Measurements from ENCODE around the gene MRPL12. TPM values are rescaled to one million over a fixed set of nuclear protein-coding genes. Genes with fewer than 3 reads are reported as not detected.

The MRPL12 gene
- total and polyA plus RNA-seq, 3 experiments from 2014 or later = 53.6 to 255 (median 246) TPM

- Mint-ChIP-seq H3K9me3 (peaks cover 0 to 1% (median 0%) of the 10 kb centered on the region in 5 donors), H3K27me3 (no peaks in the 10 kb centered on the region), H3K4me3 (peak overlapping the region; percentile 77 to 92 (median 82)), H3K4me1 (peaks cover 8 to 25% (median 16%) of the 10 kb centered on the region in 3 donors), H3K36me3 (peaks cover 0 to 2% (median 0%) of the 10 kb centered on the region in 3 donors), H3K27ac (peak overlapping the region in 5 of 8 donors; percentile 42 to 85 (median 54))
- no peak overlapping the region for H3K4me3 ChIP-seq (ENCODE audit: low read length)
- CTCF ChIA-PET = no interaction called here
- no peaks in the 10 kb centered on the region for H3K27me3 ChIP-seq (ENCODE audit: insufficient read depth, low read length, poor library complexity, severe bottlenecking)
- peak overlapping the region; percentile 27 for H3K27ac ChIP-seq (ENCODE audit: low read depth, low read length)
- no peaks in the 10 kb centered on the region for H3K36me3 ChIP-seq (ENCODE audit: insufficient read depth, low read length)
- H3K9me3 ChIP-seq (ENCODE audit: low read length) = no peaks in the 10 kb centered on the region
- H3K4me1 ChIP-seq (ENCODE audit: insufficient read depth, low read length) = peaks cover 27% of the 10 kb centered on the region
- POLR2A ChIA-PET = interaction anchor here (0.9 to 1.5 kb wide), 2 partner anchors 10 to 29 kb away, joined by 5 to 6 read pairs; partner anchors contain the start of genes ARL16, HGS and MRPL12
- peak in 1 of 5 donors; percentile 46 for DNase-seq
Observed at GRCh38 chr17:81713004-81713555, 9.9 kb downstream of the MRPL12 start.

DNA sequence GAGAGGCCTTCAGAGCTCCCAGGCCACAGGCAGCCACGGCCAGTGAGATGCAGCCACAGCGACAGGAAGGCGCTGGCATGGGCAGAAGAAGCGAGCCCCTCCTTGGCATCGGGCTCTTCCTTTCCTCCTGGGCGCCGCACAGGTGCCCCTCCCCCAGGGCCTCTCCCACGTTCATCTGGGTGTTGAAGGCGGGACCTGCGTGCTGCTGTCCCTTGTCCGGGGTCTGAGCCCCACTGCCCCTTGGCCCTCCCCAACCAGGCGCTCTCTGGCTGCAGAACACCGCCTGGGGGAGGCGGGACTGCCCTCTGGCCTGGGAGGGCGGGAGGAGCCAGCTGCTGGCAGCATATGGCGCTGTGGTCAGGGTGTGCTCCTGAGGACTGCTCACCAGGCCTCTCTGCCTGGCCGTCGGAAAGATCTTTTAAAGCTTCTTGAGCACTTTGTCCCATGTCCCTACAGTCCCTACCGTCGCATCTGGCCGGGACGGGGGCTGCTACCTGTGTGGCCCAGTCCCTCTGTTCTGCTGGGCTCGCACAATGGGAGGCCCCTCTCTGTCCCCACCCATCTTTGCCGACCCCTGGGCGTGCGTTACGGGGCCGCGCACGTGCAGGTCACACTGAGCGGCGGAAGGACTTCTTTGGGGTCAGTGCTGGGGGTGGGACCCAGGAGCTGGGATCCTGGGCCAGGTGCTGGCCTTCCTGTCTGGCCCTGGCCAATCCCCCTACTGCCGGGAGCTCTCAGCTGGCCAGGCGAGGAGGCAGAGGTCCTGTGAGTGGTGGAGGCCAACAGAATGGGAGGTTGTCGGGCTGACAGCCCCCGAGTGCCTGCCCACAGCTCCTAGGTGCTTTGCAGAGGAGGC is 10.6 kb downstream of the MRPL12 start:
- no peaks in the 10 kb centered on the region for H3K36me3 ChIP-seq (ENCODE audit: insufficient read depth, low read length)
- peaks cover 27% of the 10 kb centered on the region for H3K4me1 ChIP-seq (ENCODE audit: insufficient read depth, low read length)
- H3K4me3 ChIP-seq (ENCODE audit: low read length) = no peak overlapping the region
- peak overlapping the region in 5 of 7 donors; percentile 8 to 88 (median 80) for H3K4me3 Mint-ChIP-seq
- no peaks in the 10 kb centered on the region for H3K27me3 Mint-ChIP-seq
- peak overlapping the region; percentile 27 for H3K27ac ChIP-seq (ENCODE audit: low read depth, low read length)
- H3K27ac Mint-ChIP-seq = no peak overlapping the region
- ChIA-PET CTCF (no interaction called here), POLR2A (interaction anchor here (0.9 to 1.5 kb wide), 2 partner anchors 11 to 30 kb away, joined by 5 to 6 read pairs; partner anchors contain the start of genes ARL16, HGS and MRPL12)
- H3K27me3 ChIP-seq (ENCODE audit: insufficient read depth, low read length, poor library complexity, severe bottlenecking) = no peaks in the 10 kb centered on the region
- peak in 1 of 5 donors; percentile 47 for DNase-seq
- peaks cover 0 to 2% (median 0%) of the 10 kb centered on the region in 3 donors for H3K36me3 Mint-ChIP-seq
- no peaks in the 10 kb centered on the region for H3K9me3 ChIP-seq (ENCODE audit: low read length)
- H3K4me1 Mint-ChIP-seq = peaks cover 8 to 25% (median 16%) of the 10 kb centered on the region in 3 donors
- peaks cover 0 to 1% (median 0%) of the 10 kb centered on the region in 5 donors for H3K9me3 Mint-ChIP-seq

DNA sequence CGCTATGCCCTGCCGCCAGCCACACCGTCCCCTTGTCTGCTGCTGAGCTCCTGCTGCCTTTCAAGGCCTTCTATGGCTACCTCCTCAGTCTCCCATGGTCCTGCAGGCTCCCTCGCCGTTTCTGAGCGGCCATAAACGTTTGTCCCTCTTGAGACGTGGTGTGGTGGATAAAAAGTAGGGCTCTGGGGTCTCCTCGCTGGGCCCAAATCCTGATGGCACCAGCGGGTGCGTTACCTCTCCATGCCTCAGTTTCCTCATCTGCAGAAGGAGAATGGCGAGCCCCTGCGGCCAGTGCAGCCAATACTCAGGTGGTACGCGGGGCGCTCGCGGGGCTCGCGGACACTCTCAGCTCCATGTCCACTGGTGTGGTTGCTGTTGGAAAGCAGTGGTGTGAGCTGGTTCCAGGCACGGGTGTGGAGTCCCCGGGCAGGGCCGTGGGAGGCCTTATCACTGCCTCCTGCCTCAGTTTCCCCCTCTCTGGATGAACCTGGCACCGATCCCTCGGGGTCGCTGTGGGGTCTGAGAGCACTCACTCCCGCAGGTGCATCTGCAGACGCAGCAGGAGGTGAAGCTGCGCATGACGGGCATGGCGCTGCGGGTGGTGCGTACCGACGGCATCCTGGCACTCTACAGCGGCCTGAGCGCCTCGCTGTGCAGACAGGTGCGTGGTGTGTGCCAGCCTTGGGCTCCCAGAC is 11.4 kb downstream of the MRPL12 start:
- Mint-ChIP-seq H3K27ac (peak overlapping the region in 1 of 8 donors; percentile 82), H3K36me3 (no peaks in the 10 kb centered on the region), H3K9me3 (peaks cover 0 to 1% (median 0%) of the 10 kb centered on the region in 5 donors), H3K27me3 (no peaks in the 10 kb centered on the region), H3K4me3 (peak overlapping the region in 2 of 7 donors; percentile 11 to 80), H3K4me1 (peaks cover 8 to 25% (median 16%) of the 10 kb centered on the region in 3 donors)
- Histone ChIP-seq H3K4me1 (ENCODE audit: insufficient read depth, low read length) (peaks cover 27% of the 10 kb centered on the region), H3K27me3 (ENCODE audit: insufficient read depth, low read length, poor library complexity, severe bottlenecking) (no peaks in the 10 kb centered on the region), H3K27ac (ENCODE audit: low read depth, low read length) (no peak overlapping the region), H3K4me3 (ENCODE audit: low read length) (no peak overlapping the region), H3K36me3 (ENCODE audit: insufficient read depth, low read length) (no peaks in the 10 kb centered on the region), H3K9me3 (ENCODE audit: low read length) (no peaks in the 10 kb centered on the region)
- ChIA-PET CTCF (no interaction called here), POLR2A (no interaction called here)
- DNase-seq = no peak

DNA sequence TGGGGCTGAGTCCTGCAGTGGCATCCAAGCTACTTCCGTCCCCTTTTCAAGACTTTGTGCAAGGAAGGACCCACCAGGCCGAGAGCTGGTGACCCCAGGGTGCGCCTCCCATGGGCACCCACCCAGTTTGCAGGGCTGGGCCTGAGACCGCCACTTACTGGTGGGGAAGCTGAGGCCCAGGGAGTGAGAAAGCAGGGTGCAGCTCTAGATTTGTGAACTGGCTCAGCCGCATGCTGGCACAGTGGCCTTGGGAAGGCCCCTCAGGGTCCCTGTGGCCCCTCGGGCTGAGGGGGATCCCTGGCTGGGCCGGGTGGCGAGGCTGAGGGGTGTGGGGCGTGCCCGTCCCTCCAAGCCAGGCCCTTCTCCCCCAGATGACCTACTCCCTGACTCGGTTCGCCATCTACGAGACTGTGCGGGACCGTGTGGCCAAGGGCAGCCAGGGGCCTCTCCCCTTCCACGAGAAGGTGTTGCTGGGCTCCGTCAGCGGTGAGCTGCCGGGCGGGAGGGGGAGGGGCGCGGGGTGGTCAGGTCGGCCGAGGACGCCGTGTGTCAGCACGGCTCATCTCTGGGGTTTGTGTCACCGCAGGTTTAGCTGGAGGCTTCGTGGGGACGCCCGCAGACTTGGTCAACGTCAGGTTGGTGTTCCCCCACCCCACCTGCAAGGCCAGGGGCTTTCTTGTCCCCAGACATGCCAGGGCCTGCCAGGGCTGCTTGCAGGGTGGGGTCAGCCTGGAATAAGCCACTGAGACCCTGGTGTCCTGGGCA is 12.1 kb downstream of the MRPL12 start:
- H3K9me3 ChIP-seq (ENCODE audit: low read length) = no peaks in the 10 kb centered on the region
- H3K4me1 ChIP-seq (ENCODE audit: insufficient read depth, low read length) = peaks cover 24% of the 10 kb centered on the region
- Mint-ChIP-seq H3K4me1 (peaks cover 8 to 22% (median 12%) of the 10 kb centered on the region in 3 donors), H3K9me3 (peaks cover 0 to 1% (median 0%) of the 10 kb centered on the region in 5 donors), H3K4me3 (no peak overlapping the region), H3K27ac (no peak overlapping the region), H3K36me3 (no peaks in the 10 kb centered on the region), H3K27me3 (no peaks in the 10 kb centered on the region)
- H3K27ac ChIP-seq (ENCODE audit: low read depth, low read length) = no peak overlapping the region
- H3K36me3 ChIP-seq (ENCODE audit: insufficient read depth, low read length) = no peaks in the 10 kb centered on the region
- no peak for DNase-seq
- ChIA-PET CTCF (no interaction called here), POLR2A (no interaction called here)
- no peak overlapping the region for H3K4me3 ChIP-seq (ENCODE audit: low read length)
- H3K27me3 ChIP-seq (ENCODE audit: insufficient read depth, low read length, poor library complexity, severe bottlenecking) = no peaks in the 10 kb centered on the region

DNA sequence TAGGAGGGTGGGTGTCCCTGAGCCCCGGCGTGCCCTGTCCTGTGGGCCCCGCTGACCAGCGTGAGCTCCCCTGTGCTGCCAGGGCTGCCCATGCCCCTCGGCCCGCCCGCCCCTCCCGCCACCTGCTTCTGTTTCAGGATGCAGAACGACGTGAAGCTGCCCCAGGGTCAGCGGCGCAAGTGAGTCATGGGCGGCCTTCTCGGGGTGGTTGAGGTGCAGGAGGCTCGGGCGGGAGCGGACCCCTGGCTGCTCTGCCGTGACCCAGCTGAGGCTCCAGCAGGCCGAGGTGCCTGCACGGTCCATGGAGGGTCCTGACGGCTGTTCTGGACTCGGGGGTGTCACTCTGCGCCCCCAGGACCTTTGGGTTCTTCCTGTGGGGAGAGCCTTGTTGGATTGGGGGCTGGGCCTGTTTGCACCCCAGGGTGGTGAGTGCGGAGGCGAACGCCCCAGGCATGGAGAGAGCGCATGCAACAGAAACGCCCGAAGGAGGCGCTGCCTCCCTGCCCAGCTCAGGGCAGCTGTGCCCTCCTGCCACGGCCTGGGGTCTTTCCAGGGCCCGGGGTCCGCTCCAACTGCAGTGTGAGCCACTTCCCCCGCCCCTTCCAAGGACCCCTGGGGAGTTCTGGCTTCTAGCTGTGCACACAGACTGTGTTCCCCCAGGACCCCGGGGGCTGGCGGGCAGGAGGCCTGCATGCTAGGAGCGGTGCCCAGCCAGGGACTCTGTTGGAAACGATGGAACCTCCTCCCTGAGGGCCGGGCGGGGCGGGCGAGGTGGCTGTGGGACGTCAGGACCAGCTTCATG is 12.9 kb downstream of the MRPL12 start:
- Mint-ChIP-seq H3K4me3 (no peak overlapping the region), H3K27me3 (no peaks in the 10 kb centered on the region), H3K27ac (no peak overlapping the region), H3K36me3 (no peaks in the 10 kb centered on the region), H3K9me3 (peaks cover 0 to 1% (median 0%) of the 10 kb centered on the region in 5 donors), H3K4me1 (peaks cover 3 to 15% (median 5%) of the 10 kb centered on the region in 3 donors)
- Histone ChIP-seq H3K27me3 (ENCODE audit: insufficient read depth, low read length, poor library complexity, severe bottlenecking) (no peaks in the 10 kb centered on the region), H3K27ac (ENCODE audit: low read depth, low read length) (no peak overlapping the region), H3K4me1 (ENCODE audit: insufficient read depth, low read length) (peaks cover 16% of the 10 kb centered on the region), H3K36me3 (ENCODE audit: insufficient read depth, low read length) (no peaks in the 10 kb centered on the region), H3K4me3 (ENCODE audit: low read length) (no peak overlapping the region), H3K9me3 (ENCODE audit: low read length) (no peaks in the 10 kb centered on the region)
- ChIA-PET CTCF (no interaction called here), POLR2A (no interaction called here)
- DNase-seq = no peak

- Mint-ChIP-seq H3K9me3 (peaks cover 0 to 1% (median 0%) of the 10 kb centered on the region in 5 donors), H3K4me1 (peaks cover 3 to 10% (median 5%) of the 10 kb centered on the region in 3 donors), H3K36me3 (no peaks in the 10 kb centered on the region), H3K27ac (no peak overlapping the region), H3K4me3 (no peak overlapping the region), H3K27me3 (no peaks in the 10 kb centered on the region)
- Histone ChIP-seq H3K4me3 (ENCODE audit: low read length) (no peak overlapping the region), H3K27me3 (ENCODE audit: insufficient read depth, low read length, poor library complexity, severe bottlenecking) (no peaks in the 10 kb centered on the region), H3K27ac (ENCODE audit: low read depth, low read length) (no peak overlapping the region), H3K9me3 (ENCODE audit: low read length) (no peaks in the 10 kb centered on the region), H3K4me1 (ENCODE audit: insufficient read depth, low read length) (peaks cover 10% of the 10 kb centered on the region), H3K36me3 (ENCODE audit: insufficient read depth, low read length) (no peaks in the 10 kb centered on the region)
- DNase-seq = no peak
- CTCF ChIA-PET = no interaction called here
- POLR2A ChIA-PET = interaction anchor here (0.6 kb wide), 1 partner anchor 323 kb away, joined by 4 read pairs; no protein-coding TSS in a partner anchor
Observed at GRCh38 chr17:81716674-81716996, 13.5 kb downstream of the MRPL12 start.
